Stimulated activated CD8-positive, alpha-beta memory T cell treated with anti-CD3 and anti-CD28 coated beads, Interleukin-7, amount 100 ng/mL, for 24 hours (primary cell): ENCODE data around the gene IQSEC3.
"Not testable (repeated sequence)": the region's sequence is repeated elsewhere in the genome, so short reads cannot be mapped to it uniquely, and the experiment has no call there.

Source experiments
- DNase-seq: peaks from one replicate; pipeline ENCODE4 v3.0.0-alpha.2; 2020; ENCODE audit warnings: low read depth

Gene IQSEC3

GRCh38 chr12:52902-53734 lies 13.4 kb upstream of the IQSEC3 start:
- not testable (repeated sequence) for DNase-seq

GRCh38 chr12:53735-54730 lies 12.5 kb upstream of the IQSEC3 start:
- DNase-seq: no peak

- no peak for DNase-seq
These were observed 11.6 kb upstream of the IQSEC3 start for GRCh38 chr12:54750-55535.

GRCh38 chr12:56683-57346 lies 9.8 kb upstream of the IQSEC3 start:
- no peak for DNase-seq

DNA sequence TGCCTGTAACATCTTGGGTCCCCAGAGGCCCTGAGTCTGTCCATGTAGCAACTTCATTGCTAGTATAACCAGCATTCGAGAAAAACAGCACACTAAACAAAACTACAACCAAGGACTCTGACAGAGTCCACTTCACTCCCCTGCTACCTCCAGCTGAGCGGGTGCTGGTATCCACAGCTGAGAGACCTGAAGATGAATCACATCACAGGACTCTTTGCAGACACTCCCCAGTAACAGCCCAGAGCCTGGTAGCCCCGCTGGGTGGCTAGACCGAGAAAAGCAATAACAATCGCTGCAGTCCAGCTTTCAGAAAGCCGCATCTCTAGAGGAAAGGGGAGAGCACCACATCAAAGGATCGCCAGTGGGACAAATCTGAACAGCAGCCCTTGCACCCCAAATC lies 9.0 kb upstream of the IQSEC3 start:
- no peak for DNase-seq

- DNase-seq: no peak
These were observed 7.7 kb upstream of the IQSEC3 start for GRCh38 chr12:58832-59231.

- DNase-seq: not testable (repeated sequence)
These were observed 4.7 kb upstream of the IQSEC3 start for GRCh38 chr12:61845-62244.

DNA sequence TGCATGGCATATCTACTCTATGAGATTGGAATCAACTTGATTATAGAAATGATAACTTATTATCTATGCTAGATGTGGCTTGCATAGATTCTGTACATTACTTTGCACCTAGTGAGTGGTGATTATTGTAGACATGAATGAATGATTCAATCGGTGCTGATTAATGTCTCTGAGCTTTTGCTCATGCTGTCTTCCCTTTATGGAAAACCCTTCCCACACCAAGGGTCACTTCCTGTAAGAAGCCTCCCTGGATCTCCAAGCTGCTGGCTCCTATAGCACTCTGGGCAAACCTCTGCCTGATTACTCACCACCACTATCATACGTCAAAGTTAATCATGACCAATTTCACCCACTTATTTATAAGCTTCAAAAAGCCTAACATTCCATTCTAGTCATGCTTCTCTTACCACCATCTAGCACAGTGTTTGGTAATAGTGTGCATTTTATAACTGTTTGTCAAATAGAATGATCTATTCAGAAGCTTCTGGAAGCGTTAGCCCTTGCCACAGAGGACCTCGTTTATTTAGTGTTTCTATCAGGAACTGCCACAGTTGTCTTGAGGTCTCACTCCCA lies 990 bp upstream of the IQSEC3 start:
- DNase-seq: not testable (repeated sequence)

DNA sequence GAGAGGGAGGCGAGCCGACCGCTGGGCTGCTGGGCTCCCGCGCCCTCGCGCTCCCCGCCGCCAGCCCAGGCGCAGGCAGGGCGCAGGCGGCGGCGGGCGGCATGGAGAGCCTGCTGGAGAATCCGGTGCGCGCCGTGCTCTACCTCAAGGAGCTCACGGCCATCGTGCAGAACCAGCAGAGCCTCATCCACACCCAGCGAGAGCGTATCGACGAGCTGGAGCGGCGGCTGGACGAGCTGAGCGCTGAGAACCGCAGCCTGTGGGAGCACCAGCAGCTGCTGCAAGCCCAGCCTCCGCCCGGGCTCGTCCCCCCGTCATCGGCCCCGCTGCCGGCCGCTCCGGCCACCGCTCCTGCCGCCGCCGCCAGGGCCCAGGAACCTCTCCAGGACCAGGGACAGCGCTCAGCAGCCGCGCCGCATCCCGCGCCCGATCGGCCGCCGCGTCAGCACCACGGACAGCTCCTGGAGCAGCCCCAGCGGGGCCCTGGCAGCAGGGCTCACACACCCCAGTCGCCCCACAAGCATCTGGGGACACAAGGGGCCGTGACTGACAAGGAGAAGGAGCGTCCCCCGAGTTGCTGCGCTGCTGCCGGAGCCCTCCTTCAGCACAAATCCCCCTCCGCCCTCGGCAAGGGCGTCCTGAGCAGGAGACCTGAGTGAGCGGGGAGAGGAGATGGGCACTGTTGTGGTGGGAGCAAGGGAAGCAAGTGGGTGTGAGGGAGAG lies 376 bp downstream of the IQSEC3 start:
- not testable (repeated sequence) for DNase-seq

DNA sequence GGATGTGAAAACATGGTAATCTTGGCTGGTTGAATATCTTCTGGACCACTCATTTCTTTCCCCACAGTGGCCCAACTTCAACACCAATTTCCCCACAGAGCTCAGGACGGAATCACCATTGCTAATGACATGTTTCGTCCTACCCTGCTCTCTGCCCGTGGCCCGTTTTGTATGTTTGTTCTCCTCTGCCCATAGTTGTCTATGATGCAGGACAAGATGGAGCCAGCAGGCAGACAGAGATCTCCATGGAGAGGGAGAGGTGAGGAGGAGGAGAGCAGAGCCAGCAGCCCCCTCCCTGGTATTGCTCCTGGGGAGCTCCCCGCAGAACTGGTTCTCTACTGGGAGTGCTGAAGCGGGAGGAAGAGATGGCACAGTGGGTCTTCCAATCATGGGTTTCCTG lies 3.1 kb downstream of the IQSEC3 start:
- DNase-seq: not testable (repeated sequence)

DNA sequence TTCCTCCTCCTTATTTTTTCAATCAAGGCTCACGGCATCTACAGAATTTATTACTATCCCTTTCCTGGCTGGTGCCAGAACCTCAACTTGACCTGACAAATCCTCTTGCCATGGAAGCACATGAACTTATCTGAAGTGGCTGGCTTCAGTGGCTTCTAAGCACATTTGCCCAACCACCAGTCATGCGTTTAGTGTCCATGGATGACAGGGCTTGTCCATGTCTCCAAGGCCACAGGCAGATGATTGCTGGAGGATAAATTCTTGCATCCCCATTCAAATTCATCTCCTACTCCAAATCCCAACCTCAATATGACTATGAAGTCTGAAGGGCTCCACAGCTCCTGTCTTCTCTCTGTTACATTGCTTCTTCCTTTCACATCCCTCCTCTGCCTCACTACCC lies 4.0 kb downstream of the IQSEC3 start:
- not testable (repeated sequence) for DNase-seq

DNA sequence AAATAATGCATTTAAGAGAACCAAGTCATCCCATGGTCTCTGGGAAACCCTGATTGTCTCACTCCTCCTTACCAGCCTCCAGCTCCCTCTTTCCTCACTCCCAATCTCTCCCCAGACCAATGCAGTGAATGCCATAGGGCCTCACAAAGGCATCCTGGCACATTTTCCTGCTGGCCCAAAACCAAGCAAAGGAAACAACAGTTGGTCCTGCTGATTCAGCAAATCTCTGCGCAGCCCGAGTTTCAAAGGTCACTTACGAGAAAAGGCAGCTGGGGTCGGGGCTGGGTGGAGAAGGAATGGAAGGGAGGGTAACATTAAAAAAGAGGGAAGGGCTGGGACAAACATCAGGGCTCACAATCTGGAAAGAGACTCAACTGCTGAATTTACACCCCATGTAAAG lies 5.5 kb downstream of the IQSEC3 start:
- not testable (repeated sequence) for DNase-seq

- DNase-seq: not testable (repeated sequence)
These were observed 8.0 kb downstream of the IQSEC3 start for GRCh38 chr12:74420-75190.

DNA sequence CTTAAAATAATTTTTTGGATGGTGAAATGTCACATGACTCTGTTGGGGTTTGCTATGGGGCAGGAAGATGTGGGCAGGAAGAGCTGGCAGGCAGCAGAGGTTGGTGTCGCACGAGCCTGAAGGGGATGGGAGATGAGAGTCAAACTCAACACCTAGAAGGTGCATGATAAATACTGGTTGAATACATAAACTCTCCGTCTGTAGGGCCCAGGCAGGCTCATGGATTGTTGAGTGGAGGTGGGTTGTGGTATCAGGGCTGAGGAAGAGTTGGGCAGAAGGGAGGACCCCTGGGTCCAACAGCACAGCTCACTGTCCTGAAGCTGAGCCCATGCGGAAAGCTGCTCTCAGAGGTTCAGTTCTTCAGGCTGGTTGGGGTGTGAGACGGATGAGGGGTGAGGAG lies 9.0 kb downstream of the IQSEC3 start:
- DNase-seq: not testable (repeated sequence)

GRCh38 chr12:76102-76501 lies 9.5 kb downstream of the IQSEC3 start:
- not testable (repeated sequence) for DNase-seq

- DNase-seq: not testable (repeated sequence)
These were observed 10.0 kb downstream of the IQSEC3 start for GRCh38 chr12:76551-76950.

DNA sequence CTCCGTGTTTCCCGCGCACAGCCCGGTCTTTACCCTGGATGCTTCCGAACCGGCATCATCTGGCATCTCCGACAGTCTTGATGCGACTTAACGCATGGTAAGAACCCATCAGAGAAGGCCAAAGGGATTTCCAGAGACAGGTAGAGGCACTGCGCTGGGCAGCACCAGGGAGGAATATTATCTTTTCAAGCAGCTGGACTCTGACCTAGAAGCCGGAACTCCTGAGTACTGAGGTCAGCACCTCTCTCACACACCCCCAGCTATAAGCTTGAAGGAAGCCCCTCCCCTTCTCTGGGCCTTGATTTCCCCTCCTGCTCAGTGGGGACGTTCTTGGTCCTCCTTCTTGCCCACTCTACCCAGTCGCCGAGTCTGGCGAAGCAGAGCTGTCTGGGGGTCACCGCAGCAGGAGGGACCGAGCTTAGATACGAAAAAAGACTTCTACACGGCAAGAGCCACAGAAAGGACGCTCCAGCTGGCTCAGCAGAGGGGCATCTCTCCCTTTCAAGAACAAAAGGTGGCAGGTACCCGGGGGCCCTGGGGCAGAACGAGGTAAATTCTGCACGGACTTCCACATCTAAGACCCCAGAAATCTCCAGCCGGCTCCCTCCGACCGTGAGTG lies 10.6 kb downstream of the IQSEC3 start:
- DNase-seq: not testable (repeated sequence)

DNA sequence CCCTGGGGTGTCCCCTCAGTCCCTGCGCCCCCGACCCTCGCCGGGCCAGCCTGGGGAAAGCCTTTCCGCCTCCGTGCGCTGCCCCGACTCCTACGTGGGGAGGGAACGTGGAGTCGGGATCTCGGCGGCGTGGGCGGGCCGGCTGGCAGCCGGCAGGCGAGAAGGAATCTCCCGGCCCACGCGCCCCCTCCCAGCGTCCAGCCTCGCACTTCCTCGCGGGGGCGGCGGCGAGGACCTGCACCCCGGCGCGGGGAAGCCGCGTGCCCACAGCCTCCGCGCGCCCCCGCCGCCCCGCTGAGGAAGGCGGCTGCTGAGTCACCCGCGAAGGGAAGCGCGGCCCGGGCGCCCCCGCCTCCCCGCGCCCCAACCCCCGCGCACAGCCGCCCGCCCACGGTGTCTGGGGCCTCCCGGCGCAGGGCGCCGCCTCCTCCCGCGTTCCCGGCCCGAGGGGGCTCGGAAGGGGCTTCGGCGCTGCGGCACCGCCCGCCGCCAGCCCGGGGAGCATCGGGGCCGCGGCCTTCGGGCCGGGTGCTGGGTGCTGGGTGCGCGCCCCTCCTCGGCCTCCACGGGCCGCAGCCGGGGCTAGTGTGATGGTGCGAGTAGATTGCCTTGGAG lies 11.3 kb downstream of the IQSEC3 start:
- not testable (repeated sequence) for DNase-seq

DNA sequence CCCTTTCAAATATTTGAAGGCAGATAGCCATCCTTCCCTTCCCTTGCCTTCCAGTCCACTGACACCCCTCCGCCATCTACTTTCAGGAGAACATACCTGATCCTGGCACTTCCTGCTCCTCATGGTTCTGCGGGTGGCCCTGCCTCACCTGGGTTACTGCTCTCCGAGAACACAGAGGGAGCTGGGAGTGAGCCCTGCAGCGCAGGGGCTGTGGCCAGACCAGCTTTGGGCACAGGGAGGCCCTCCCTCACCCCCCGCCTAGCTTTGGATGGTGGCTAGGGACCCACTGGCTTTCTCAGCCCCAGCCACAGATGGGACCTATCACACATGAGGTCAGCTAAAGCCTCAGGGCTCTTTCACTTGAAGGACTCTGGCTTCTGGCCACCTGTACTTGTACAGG lies 12.4 kb downstream of the IQSEC3 start:
- no peak for DNase-seq
